Lung (tissue), 12 donors: Measurements from ENCODE around the gene RGS10. TPM values are rescaled to one million over a fixed set of nuclear protein-coding genes. Genes with fewer than 3 reads are reported as not detected.

Source experiments
- ATAC-seq: fragments of 200-7000 bp; cut with Tn5 transposase; one replicate; pipeline ENCODE4 v1.9.1; 2020; ENCODE audit warnings: moderate number of reproducible peaks; ENCODE audit not compliant: insufficient read depth, low FRiP score
- DNase-seq, 3 donors: peaks; one replicate each; pipeline ENCODE4 v3.0.0-alpha.2; 2013 to 2017
- H3K27ac ChIP-seq, 2 donors: one replicate each; pipeline ENCODE4 v1.5.1; 2013; ENCODE audit warnings: mild to moderate bottlenecking in 2 of 2, moderate library complexity in 2 of 2, control low read depth in 1 of 2, inconsistent platforms in 1 of 2, low read depth in 1 of 2, low read length in 1 of 2
- H3K27me3 ChIP-seq, 3 donors: one replicate each; pipeline ENCODE4 v1.5.1; 2013; ENCODE audit warnings: low read length in 2 of 3; ENCODE audit not compliant: control insufficient read depth in 3 of 3, insufficient read depth in 3 of 3
- H3K36me3 ChIP-seq, 4 donors: one replicate each; pipeline ENCODE4 v1.5.1; 2013; ENCODE audit warnings: low read length in 4 of 4, mild to moderate bottlenecking in 1 of 4, moderate library complexity in 1 of 4; ENCODE audit not compliant: control insufficient read depth in 4 of 4, insufficient read depth in 4 of 4
- H3K4me1 ChIP-seq, 5 donors: one replicate each; pipeline ENCODE4 v1.5.1; 2013; ENCODE audit warnings: low read length in 5 of 5, mild to moderate bottlenecking in 2 of 5, moderate library complexity in 1 of 5; ENCODE audit not compliant: control insufficient read depth in 5 of 5, insufficient read depth in 5 of 5
- H3K4me3 ChIP-seq: one replicate; pipeline ENCODE4 v1.5.1; 2013; ENCODE audit warnings: mild to moderate bottlenecking, control low read depth, moderate library complexity
- H3K9ac ChIP-seq, 2 donors: one replicate each; pipeline ENCODE4 v1.5.1; 2013; ENCODE audit warnings: low read length in 2 of 2, control low read depth in 1 of 2; ENCODE audit not compliant: insufficient read depth in 1 of 2
- H3K9me3 ChIP-seq, 4 donors: one replicate each; pipeline ENCODE4 v1.5.1; 2013; ENCODE audit warnings: low read length in 3 of 4, mild to moderate bottlenecking in 1 of 4, moderate library complexity in 1 of 4; ENCODE audit not compliant: control insufficient read depth in 4 of 4, insufficient read depth in 3 of 4
- CTCF ChIP-seq: IDR thresholded peaks from 2 replicates; pipeline ENCODE4 v1.5.1; 2012; ENCODE audit warnings: mild to moderate bottlenecking; ENCODE audit errors: control extremely low read depth, extremely low read depth
- WGBS, 2 donors: extraction: QIAGEN DNeasy Blood & Tissue Kit; methylation state at CpG; one replicate each; pipeline ENCODE4 v1.1.7; 2013; 5-methylcytosine and 5-hydroxymethylcytosine counted together
- polyA plus RNA-seq, 2 donors: library from polyadenylated mRNA; stranded (reverse); fragments of 200-250 nt; gene quantifications; one replicate each; pipeline ENCODE4 v1.2.1, GENCODE V29; 2013
- total RNA-seq, 2 donors: library from RNA; depleted of rRNA in 1 of 2; stranded (reverse); fragments of >200 nt in 1 of 2; gene quantifications; one replicate each; pipeline ENCODE4 v1.2.1, GENCODE V29; 2014 to 2021
- donor health status: control.
- donor health status: control.
- donor health status: Bipolar disorder and iron deficiency.
- donor health status: healthy.
- donor health status: DM: yes; HTN: yes; CAD: no.

Gene RGS10
- total and polyA plus RNA-seq, 4 donors: 17.0 to 43.4 (median 29.8) TPM

GRCh38 chr10:119522747-119523426 lies 19.6 kb downstream of the RGS10 start:
- no peak for ATAC-seq

GRCh38 chr10:119521443-119522204 lies 20.9 kb downstream of the RGS10 start:
- Histone ChIP-seq H3K9me3 (no peaks in the 10 kb centered on the region), H3K27me3 (no peaks in the 10 kb centered on the region), H3K9ac (no peak overlapping the region), H3K36me3 (no peaks in the 10 kb centered on the region), H3K4me1 (peaks cover 0 to 4% (median 0%) of the 10 kb centered on the region in 5 donors), H3K4me3 (no peak overlapping the region), H3K27ac (no peak overlapping the region)
- 78% methylated on average over 6 of the region's 6 CpGs for WGBS, 2 donors
- ATAC-seq (no peak), DNase-seq (no peak)
- no peak for TF ChIP-seq CTCF

More at GRCh38 chr10:119522747-119523426, 19.6 kb downstream of the RGS10 start:
- Histone ChIP-seq H3K4me1 (peaks cover 0 to 4% (median 0%) of the 10 kb centered on the region in 5 donors), H3K36me3 (no peaks in the 10 kb centered on the region), H3K27me3 (no peaks in the 10 kb centered on the region), H3K9ac (no peak overlapping the region), H3K4me3 (no peak overlapping the region), H3K9me3 (no peaks in the 10 kb centered on the region), H3K27ac (no peak overlapping the region)
- no peak for TF ChIP-seq CTCF
- DNase-seq: no peak
- whole genome bisulfite sequencing, 2 donors: 92 to 95% methylated on average over 11 of the region's 11 CpGs

GRCh38 chr10:119520283-119520682 lies 22.2 kb downstream of the RGS10 start:
- no peak overlapping the region for H3K4me3 ChIP-seq
- H3K9ac ChIP-seq: no peak overlapping the region
- no peaks in the 10 kb centered on the region for H3K27me3 ChIP-seq
- DNase-seq (no peak), ATAC-seq (no peak)
- H3K4me1 ChIP-seq: peaks cover 0 to 6% (median under 1%) of the 10 kb centered on the region in 5 donors
- H3K27ac ChIP-seq: no peak overlapping the region
- TF ChIP-seq CTCF: no peak
- no peaks in the 10 kb centered on the region for H3K36me3 ChIP-seq
- H3K9me3 ChIP-seq: no peaks in the 10 kb centered on the region
- WGBS, 2 donors: 90 to 95% methylated on average over 16 of the region's 16 CpGs
